Tibial artery (tissue), 4 donors: ENCODE results near the gene ABI2.

Experiments used
- DNase-seq, 2 donors: peaks; one replicate each; pipeline ENCODE4 v3.0.0-alpha.2; 2019
- H3K27ac ChIP-seq, 2 donors: fragments of 200-600 bp; sonication (generic) in 1 of 2; 1 replicate in 1 of 2; 2 replicates in 1 of 2; pipeline ENCODE4 v1.5.1; 2018 to 2019; ENCODE audit warnings: mild to moderate bottlenecking in 1 of 2
- H3K27me3 ChIP-seq, 2 donors: fragments of 200-600 bp; sonication (generic) in 1 of 2; one replicate each; pipeline versions ENCODE4 v1.5.1 to v1.6.0; 2016 to 2019
- H3K36me3 ChIP-seq, 3 donors: fragments of 200-600 bp; sonication (generic) in 2 of 3; one replicate each; pipeline ENCODE4 v1.5.1; 2016 to 2019; ENCODE audit warnings: mild to moderate bottlenecking in 2 of 3
- H3K4me1 ChIP-seq, 4 donors: fragments of 200-600 bp; sonication (generic) in 2 of 4; 1 replicate in 3 of 4; 2 replicates in 1 of 4; pipeline ENCODE4 v1.5.1; 2016 to 2019
- H3K4me3 ChIP-seq, 2 donors: fragments of 200-600 bp; sonication (generic) in 1 of 2; 1 replicate in 1 of 2; 2 replicates in 1 of 2; pipeline ENCODE4 v1.5.1; 2018 to 2019; ENCODE audit warnings: mild to moderate bottlenecking in 2 of 2
- H3K9me3 ChIP-seq, 3 donors: fragments of 200-600 bp; sonication (generic) in 1 of 3; one replicate each; pipeline ENCODE4 v1.5.1; 2016 to 2019
- CTCF ChIP-seq, 2 experiments: fragments of 200-600 bp in 1 of 2; fragments of 450-650 bp in 1 of 2; IDR thresholded peaks; one replicate each; pipeline ENCODE4 v1.5.1; 2017 to 2019; ENCODE audit warnings: antibody characterized with exemption in 2 of 2, mild to moderate bottlenecking in 1 of 2, moderate library complexity in 1 of 2
- intact Hi-C: fragments of 100-400 bp; cut with DNase I; formaldehyde crosslinking; loops from one replicate; pipeline ENCODE4 v1.15.0; 2023; ENCODE audit warnings: low total_unique reads

ABI2 gene

GRCh38 chr2:203436496-203436895, 108.3 kb downstream of the ABI2 start:
- Histone ChIP-seq H3K4me3 (no peak overlapping the region), H3K9me3 (no peaks in the 10 kb centered on the region), H3K4me1 (peaks cover 0 to 3% (median 0%) of the 10 kb centered on the region in 4 donors), H3K27me3 (no peaks in the 10 kb centered on the region), H3K36me3 (peaks cover 14 to 37% (median 34%) of the 10 kb centered on the region in 3 donors), H3K27ac (no peak overlapping the region)
- intact Hi-C loops, result no loop called here
- DNase-seq, result no peak
- no peak for TF ChIP-seq CTCF (IDR thresholded peaks at IDR 0.05)

GRCh38 chr2:203437511-203437910, 109.3 kb downstream of the ABI2 start:
- H3K4me1 ChIP-seq, result peaks cover 0 to 3% (median 0%) of the 10 kb centered on the region in 4 donors

GRCh38 chr2:203438528-203438927, 110.3 kb downstream of the ABI2 start:
- peaks cover 19 to 54% (median 54%) of the 10 kb centered on the region in 3 donors for H3K36me3 ChIP-seq
- no peak overlapping the region for H3K27ac ChIP-seq
- no peaks in the 10 kb centered on the region for H3K9me3 ChIP-seq
- intact Hi-C loops, result no loop called here
- TF ChIP-seq CTCF (IDR thresholded peaks at IDR 0.05), result no peak
- peaks cover 0 to 3% (median 0%) of the 10 kb centered on the region in 4 donors for H3K4me1 ChIP-seq
- no peak for DNase-seq
- no peak overlapping the region for H3K4me3 ChIP-seq
- no peaks in the 10 kb centered on the region for H3K27me3 ChIP-seq

More at GRCh38 chr2:203437511-203437910, 109.3 kb downstream of the ABI2 start:
- TF ChIP-seq CTCF (IDR thresholded peaks at IDR 0.05), result no peak
- Histone ChIP-seq H3K9me3 (no peaks in the 10 kb centered on the region), H3K4me3 (no peak overlapping the region), H3K27me3 (no peaks in the 10 kb centered on the region), H3K36me3 (peaks cover 19 to 45% (median 44%) of the 10 kb centered on the region in 3 donors), H3K27ac (no peak overlapping the region)
- intact Hi-C loops, result no loop called here
- DNase-seq, result no peak

- Histone ChIP-seq H3K4me1 (no peaks in the 10 kb centered on the region), H3K27ac (no peak overlapping the region), H3K27me3 (no peaks in the 10 kb centered on the region), H3K4me3 (no peak overlapping the region), H3K36me3 (peaks cover 25 to 74% (median 67%) of the 10 kb centered on the region in 3 donors), H3K9me3 (no peaks in the 10 kb centered on the region)
- no peak for DNase-seq
- intact Hi-C loops, result loop anchor here (2.0 kb wide), 1 partner anchor 190 kb away; no protein-coding TSS in a partner anchor
- TF ChIP-seq CTCF (IDR thresholded peaks at IDR 0.05), result no peak
Observed at GRCh38 chr2:203440671-203441070, 112.5 kb downstream of the ABI2 start.

GRCh38 chr2:203441463-203441862, 113.3 kb downstream of the ABI2 start:
- intact Hi-C loops, result loop anchor here (2.0 kb wide), 1 partner anchor 191 kb away; no protein-coding TSS in a partner anchor
- DNase-seq, result no peak

More at GRCh38 chr2:203441463-203441862, 113.3 kb downstream of the ABI2 start:
- H3K9me3 ChIP-seq, result no peaks in the 10 kb centered on the region
- TF ChIP-seq CTCF (IDR thresholded peaks at IDR 0.05), result no peak
- H3K27me3 ChIP-seq, result no peaks in the 10 kb centered on the region
- no peak overlapping the region for H3K27ac ChIP-seq
- no peak overlapping the region for H3K4me3 ChIP-seq
- peaks cover 32 to 82% (median 75%) of the 10 kb centered on the region in 3 donors for H3K36me3 ChIP-seq
- no peaks in the 10 kb centered on the region for H3K4me1 ChIP-seq
